Endothelial cell of umbilical vein (primary cell): ENCODE data around the gene ADGRD1. TPM values are rescaled to one million over a fixed set of nuclear protein-coding genes. Genes with fewer than 3 reads are reported as not detected.

ENCODE experiments used
- BruUV-seq: library from RNA; stranded (reverse); fragments of 400-500 nt; replicated peaks from 2 replicates; lab custom pipeline; 2021; lab: Mats Ljungman, UMichigan
- CTCF ChIA-PET: fragments of 300-600, 350-600 bp; sonication (Branson Sonifier 250); formaldehyde crosslinking; loops from one replicate; lab custom pipeline; 2021; ENCODE audit warnings: antibody characterized with exemption, inconsistent platforms; lab: Charles Lee
- POLR2A ChIA-PET: fragments of 300-600, 350-600 bp; sonication (Branson Sonifier 250); formaldehyde crosslinking; loops from one replicate; lab custom pipeline; 2021; ENCODE audit warnings: antibody characterized with exemption, inconsistent platforms; lab: Charles Lee
- DNase-seq: peaks from one replicate; pipeline ENCODE4 v3.0.0-alpha.2; 2011; ENCODE audit warnings: low read depth, low spot score
- FAIRE-seq: peaks from 2 replicates; lab custom pipeline; 2011; peaks lifted over from hg19 to GRCh38; lab: Jason Lieb, UNC
- H2AFZ ChIP-seq: 2 replicates; pipeline ENCODE4 v1.6.0; 2012; ENCODE audit warnings: low read depth, low read length, control low read depth, inconsistent platforms
- H3K27ac ChIP-seq: 2 replicates; pipeline ENCODE4 v1.5.1; 2011; ENCODE audit warnings: low read depth, mild to moderate bottlenecking, control low read depth, low read length, moderate library complexity; ENCODE audit not compliant: insufficient read depth
- H3K27me3 ChIP-seq, 2 experiments: 2 replicates each; pipeline versions ENCODE4 v1.6.0 to v1.6.1; 2011; ENCODE audit warnings: low read length in 2 of 2, mixed read lengths in 1 of 2; ENCODE audit not compliant: control insufficient read depth in 2 of 2, insufficient read depth in 2 of 2
- H3K36me3 ChIP-seq, 2 experiments: 2 replicates in 1 of 2; 3 replicates in 1 of 2; pipeline ENCODE4 v1.5.1; 2011; ENCODE audit warnings: low read length in 2 of 2, mild to moderate bottlenecking in 1 of 2, moderate library complexity in 1 of 2; ENCODE audit not compliant: control insufficient read depth in 2 of 2, insufficient read depth in 2 of 2; ENCODE audit errors: extremely low read depth in 1 of 2
- H3K4me1 ChIP-seq: 3 replicates; pipeline ENCODE4 v1.5.1; 2011; ENCODE audit warnings: mild to moderate bottlenecking, low read length; ENCODE audit not compliant: control insufficient read depth, insufficient read depth; ENCODE audit errors: extremely low read depth
- H3K4me2 ChIP-seq: 2 replicates; pipeline ENCODE4 v1.6.1; 2011; ENCODE audit warnings: low read length, control low read depth, mixed read lengths; ENCODE audit not compliant: insufficient read depth
- H3K4me3 ChIP-seq, 3 experiments: fragments of 200-600 bp in 1 of 3; sonication (generic), shearing (Covaris generic) in 1 of 3; replicated peaks in 1 of 3; 2 replicates each; pipeline ENCODE4 v1.5.1; 2011 to 2016; ENCODE audit warnings: control low read depth in 3 of 3, low read length in 3 of 3, mild to moderate bottlenecking in 2 of 3, inconsistent platforms in 1 of 3, low read depth in 1 of 3, moderate library complexity in 1 of 3; ENCODE audit not compliant: insufficient read depth in 1 of 3
- H3K79me2 ChIP-seq: 2 replicates; pipeline ENCODE4 v1.6.0; 2012; ENCODE audit warnings: low read length, inconsistent platforms; ENCODE audit not compliant: control insufficient read depth, insufficient read depth
- H3K9ac ChIP-seq: replicated peaks from 2 replicates; pipeline ENCODE3; 2011; ENCODE audit warnings: low read length, control low read depth; ENCODE audit not compliant: insufficient read depth; ENCODE audit errors: extremely low read depth
- H3K9me1 ChIP-seq: replicated peaks from 3 replicates; pipeline ENCODE4 v1.6.0; 2011; ENCODE audit warnings: mild to moderate bottlenecking, low read length; ENCODE audit not compliant: control insufficient read depth, insufficient read depth; ENCODE audit errors: extremely low read depth
- H3K9me3 ChIP-seq: replicated peaks from 2 replicates; pipeline ENCODE4 v1.5.1; 2012; ENCODE audit warnings: low read length, inconsistent platforms; ENCODE audit not compliant: control insufficient read depth, insufficient read depth
- H4K20me1 ChIP-seq: replicated peaks from 2 replicates; pipeline ENCODE3; 2011; ENCODE audit warnings: mild to moderate bottlenecking, low read length; ENCODE audit not compliant: control insufficient read depth, insufficient read depth; ENCODE audit errors: extremely low read depth
- EZH2 ChIP-seq: IDR thresholded peaks from 2 replicates; pipeline ENCODE4 v1.6.1; 2012; ENCODE audit warnings: borderline replicate concordance, low read depth, mild to moderate bottlenecking, moderate library complexity, low read length, inconsistent platforms; ENCODE audit not compliant: severe bottlenecking
- FOS ChIP-seq: IDR thresholded peaks from 2 replicates; pipeline ENCODE4 v1.6.1; 2011; ENCODE audit warnings: mild to moderate bottlenecking, low read length, moderate library complexity, borderline replicate concordance; ENCODE audit not compliant: insufficient read depth
- GATA2 ChIP-seq: IDR thresholded peaks from 2 replicates; pipeline ENCODE4 v1.7.0; 2011; ENCODE audit warnings: low read depth, mild to moderate bottlenecking, moderate library complexity, mixed read lengths, low read length; ENCODE audit not compliant: insufficient read length, insufficient read depth
- JUN ChIP-seq: IDR thresholded peaks from 2 replicates; pipeline ENCODE4 v1.6.1; 2011; ENCODE audit warnings: borderline replicate concordance, low read depth; ENCODE audit not compliant: insufficient read length, insufficient read depth
- MYC ChIP-seq: IDR thresholded peaks from one replicate; pipeline ENCODE4 v1.6.1; 2011; ENCODE audit warnings: mild to moderate bottlenecking, low read depth, low read length
- POLR2A ChIP-seq: IDR thresholded peaks from 2 replicates; pipeline ENCODE4 v1.6.1; 2012; ENCODE audit warnings: low read depth, mild to moderate bottlenecking, control low read depth, low read length
- POLR2AphosphoS5 ChIP-seq: IDR thresholded peaks from 2 replicates; pipeline ENCODE4 v1.6.1; 2012; ENCODE audit warnings: low read depth, mild to moderate bottlenecking, control low read depth, low read length, moderate library complexity; ENCODE audit not compliant: insufficient read depth
- dilution Hi-C: fragments of 300-500 bp; cut with MboI; formaldehyde crosslinking; loops from one replicate; pipeline ENCODE4 v1.15.0; 2019; ENCODE audit warnings: low sequenced_read_pairs; ENCODE audit not compliant: extremely low pct_ligation_motif_present
- intact Hi-C: fragments of 100-400 bp; cut with micrococcal nuclease; formaldehyde crosslinking; loops from one replicate; pipeline ENCODE4 v1.10.0; 2022
- polyA plus RNA-seq, 4 experiments: library from polyadenylated mRNA; depleted of rRNA in 3 of 4; stranded (reverse) in 3 of 4; unstranded in 1 of 4; fragments of >200 nt; gene quantifications; 2 replicates each; pipeline versions ENCODE4 v1.2.1 to v1.2.3, GENCODE V29; 2011 to 2012; ENCODE audit warnings: missing spikeins in 1 of 4
- total RNA-seq: library from RNA; stranded (reverse); gene quantifications from 2 replicates; pipeline ENCODE4 v1.2.3, GENCODE V29; 2021
- TF ChIP-seq, protein P1 (sequence below), 2 donors: IDR thresholded peaks; 1 replicate in 1 of 2; 2 replicates in 1 of 2; pipeline ENCODE4 v1.5.1; 2011; ENCODE audit warnings: low read length in 2 of 2, mild to moderate bottlenecking in 2 of 2, moderate library complexity in 2 of 2, control low read depth in 1 of 2, inconsistent platforms in 1 of 2, low read depth in 1 of 2; ENCODE audit not compliant: insufficient read depth in 1 of 2; ENCODE audit errors: extremely low read depth in 1 of 2
- TF ChIP-seq, protein P2 (sequence below): IDR thresholded peaks from 2 replicates; pipeline ENCODE4 v1.6.1; 2011; ENCODE audit not compliant: insufficient read depth, insufficient read length

The ADGRD1 gene
- total and polyA plus RNA-seq, 2 donors (not counting 3 experiments of a cell fraction or from before 2014, with no cell fraction given), result 0.07 TPM; not detected in 1

DNA sequence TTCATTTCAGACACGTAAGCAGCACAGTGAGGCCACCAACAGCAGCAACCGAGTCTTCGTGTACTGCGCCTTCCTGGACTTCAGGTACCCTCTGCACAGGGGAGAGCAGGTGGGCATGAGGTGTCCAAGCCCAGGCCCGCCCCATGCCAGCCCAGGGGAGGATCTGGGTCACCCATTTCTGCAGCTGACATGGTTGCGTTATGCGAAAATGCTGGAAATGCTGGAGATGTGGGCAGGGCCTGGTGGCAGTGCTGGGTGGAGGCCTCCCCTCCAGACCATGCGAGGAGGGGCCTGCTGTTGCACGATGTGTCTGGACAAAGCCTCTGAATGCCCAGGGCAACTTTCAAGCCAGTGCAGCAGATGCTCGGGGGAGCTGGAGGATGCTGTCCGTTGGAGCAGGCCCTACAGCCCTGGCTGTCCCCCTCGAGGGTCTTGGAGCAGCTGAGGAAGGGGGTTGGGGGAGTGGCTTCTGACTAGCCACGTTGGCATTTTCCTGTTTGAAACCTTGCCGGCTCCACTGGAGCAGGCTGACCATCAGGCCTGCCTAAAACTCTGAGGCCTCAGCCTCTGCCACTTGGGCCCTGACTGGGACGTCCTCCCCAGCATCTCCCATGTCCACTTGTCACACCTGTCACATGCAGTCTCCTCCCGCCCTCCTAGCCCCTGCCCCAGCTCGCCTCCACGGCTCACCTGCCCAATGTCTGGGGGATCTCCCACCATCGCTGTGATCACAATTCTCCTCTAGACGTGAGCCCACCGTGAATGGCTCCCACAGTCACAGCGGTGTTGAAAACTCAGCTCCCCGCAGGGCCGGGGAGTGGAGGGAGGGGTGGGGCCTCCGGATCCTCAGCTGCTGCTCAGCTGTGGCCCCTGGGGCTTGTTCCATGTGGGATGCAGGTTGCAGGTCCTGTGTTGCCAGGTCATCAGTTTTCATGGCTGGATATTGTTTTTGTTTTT lies 123.4 kb downstream of the ADGRD1 start:
- POLR2A ChIA-PET, result no interaction called here
- TF ChIP-seq, protein P1, sequence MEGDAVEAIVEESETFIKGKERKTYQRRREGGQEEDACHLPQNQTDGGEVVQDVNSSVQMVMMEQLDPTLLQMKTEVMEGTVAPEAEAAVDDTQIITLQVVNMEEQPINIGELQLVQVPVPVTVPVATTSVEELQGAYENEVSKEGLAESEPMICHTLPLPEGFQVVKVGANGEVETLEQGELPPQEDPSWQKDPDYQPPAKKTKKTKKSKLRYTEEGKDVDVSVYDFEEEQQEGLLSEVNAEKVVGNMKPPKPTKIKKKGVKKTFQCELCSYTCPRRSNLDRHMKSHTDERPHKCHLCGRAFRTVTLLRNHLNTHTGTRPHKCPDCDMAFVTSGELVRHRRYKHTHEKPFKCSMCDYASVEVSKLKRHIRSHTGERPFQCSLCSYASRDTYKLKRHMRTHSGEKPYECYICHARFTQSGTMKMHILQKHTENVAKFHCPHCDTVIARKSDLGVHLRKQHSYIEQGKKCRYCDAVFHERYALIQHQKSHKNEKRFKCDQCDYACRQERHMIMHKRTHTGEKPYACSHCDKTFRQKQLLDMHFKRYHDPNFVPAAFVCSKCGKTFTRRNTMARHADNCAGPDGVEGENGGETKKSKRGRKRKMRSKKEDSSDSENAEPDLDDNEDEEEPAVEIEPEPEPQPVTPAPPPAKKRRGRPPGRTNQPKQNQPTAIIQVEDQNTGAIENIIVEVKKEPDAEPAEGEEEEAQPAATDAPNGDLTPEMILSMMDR (IDR thresholded peaks at IDR 0.05; ENCODE audit: extremely low read depth in 1 of 2, insufficient read depth in 1 of 2, low read depth in 1 of 2, low read length in 2 of 2), result no peak
- TF ChIP-seq, protein P2, sequence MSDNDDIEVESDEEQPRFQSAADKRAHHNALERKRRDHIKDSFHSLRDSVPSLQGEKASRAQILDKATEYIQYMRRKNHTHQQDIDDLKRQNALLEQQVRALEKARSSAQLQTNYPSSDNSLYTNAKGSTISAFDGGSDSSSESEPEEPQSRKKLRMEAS, result no peak
- TF ChIP-seq EZH2, result no peak
- TF ChIP-seq JUN, result no peak
- TF ChIP-seq MYC, result no peak
- TF ChIP-seq POLR2AphosphoS5, result no peak
- TF ChIP-seq GATA2, result no peak
- no peak for TF ChIP-seq POLR2A
- no peak for TF ChIP-seq FOS
- Histone ChIP-seq H3K27me3 (no peaks in the 10 kb centered on the region), H3K27ac (no peak overlapping the region), H3K4me2 (no peak overlapping the region), H3K9me3 (no peaks in the 10 kb centered on the region), H3K79me2 (no peaks in the 10 kb centered on the region), H2AFZ (no peak overlapping the region), H3K9me1 (no peaks in the 10 kb centered on the region), H3K4me1 (no peaks in the 10 kb centered on the region), H3K9ac (no peak overlapping the region), H4K20me1 (no peaks in the 10 kb centered on the region), H3K36me3 (no peaks in the 10 kb centered on the region), H3K4me3 (no peak overlapping the region)
- dilution Hi-C loops (no loop called here), intact Hi-C loops (loop anchor here (1.0 kb wide), 1 partner anchor 12 kb away; no protein-coding TSS in a partner anchor)
- CTCF ChIA-PET, result no interaction called here
- FAIRE-seq (no peak), DNase-seq (no peak)
- BruUV-seq, result no TSS peak
